ENCODE data around the gene SIGLEC5. TPM values are rescaled to one million over a fixed set of nuclear protein-coding genes. Genes with fewer than 3 reads are reported as not detected.
"Not testable (repeated sequence)": the region's sequence is repeated elsewhere in the genome, so short reads cannot be mapped to it uniquely, and the experiment has no call there.

Gene SIGLEC5
- total RNA-seq, 5 donors from 2014 or later (not counting 1 experiment from before 2014, with no cell fraction given) = 0.16 to 0.26 TPM; not detected in 3

GRCh38 chr19:51647318-51647717, 17.1 kb upstream of the SIGLEC5 start:
- Histone ChIP-seq H3K4me3 (ENCODE audit: control insufficient read depth in 1 of 2, extremely low read depth in 1 of 2, low read length in 1 of 2) (no peak overlapping the region), H3K4me1 (ENCODE audit: control insufficient read depth in 1 of 2, extremely low read depth in 1 of 2, insufficient read depth in 2 of 2, low read length in 2 of 2) (no peaks in the 10 kb centered on the region), H3K9me3 (no peaks in the 10 kb centered on the region), H3K27ac (ENCODE audit: low read length) (no peak overlapping the region), H3K27me3 (replicated peaks in 1 of 2; ENCODE audit: control insufficient read depth in 2 of 2, extremely low read depth in 1 of 2, insufficient read depth in 2 of 2, low read length in 1 of 2) (peaks cover 0 to 28% of the 10 kb centered on the region in 2 experiments), H3K36me3 (ENCODE audit: control insufficient read depth in 2 of 2, extremely low read depth in 1 of 2, insufficient read depth in 1 of 2, low read length in 1 of 2) (no peaks in the 10 kb centered on the region)
- DNase-seq (no peak), ATAC-seq (replicated peaks in 1 of 4) (no peak)
- WGBS (ENCODE audit: insufficient coverage) = 89% methylated on average over 4 of the region's 6 CpGs
- Mint-ChIP-seq H3K27ac (no peak overlapping the region), H3K4me3 (no peak overlapping the region), H3K4me1 (peaks cover 0 to 8% (median 0%) of the 10 kb centered on the region in 3 donors), H3K36me3 (no peaks in the 10 kb centered on the region), H3K9me3 (no peaks in the 10 kb centered on the region), H3K27me3 (peaks cover 30 to 46% of the 10 kb centered on the region in 2 donors)
- ChIA-PET CTCF (no interaction called here), POLR2A (no interaction called here)

GRCh38 chr19:51646730-51647129, 16.5 kb upstream of the SIGLEC5 start, which contains the start of gene SIGLEC14:
Gene SIGLEC14 (minus strand): TSS chr19:51646825. CDS start chr19:51646759, 66 bp downstream.
- H3K4me3 ChIP-seq (ENCODE audit: control insufficient read depth in 1 of 2, extremely low read depth in 1 of 2, low read length in 1 of 2); H3K36me3 Mint-ChIP-seq; H3K36me3 ChIP-seq (ENCODE audit: control insufficient read depth in 2 of 2, extremely low read depth in 1 of 2, insufficient read depth in 1 of 2, low read length in 1 of 2); CTCF ChIA-PET; H3K27ac ChIP-seq (ENCODE audit: low read length); H3K4me1 Mint-ChIP-seq; H3K9me3 Mint-ChIP-seq; POLR2A ChIA-PET; DNase-seq; H3K4me3 Mint-ChIP-seq; H3K9me3 ChIP-seq; H3K4me1 ChIP-seq (ENCODE audit: control insufficient read depth in 1 of 2, extremely low read depth in 1 of 2, insufficient read depth in 2 of 2, low read length in 2 of 2); ATAC-seq (replicated peaks in 1 of 4); H3K27ac Mint-ChIP-seq: not testable (repeated sequence)
- WGBS (ENCODE audit: insufficient coverage) = 6% methylated on average over 2 of the region's 10 CpGs
- H3K27me3 ChIP-seq (replicated peaks in 1 of 2; ENCODE audit: control insufficient read depth in 2 of 2, extremely low read depth in 1 of 2, insufficient read depth in 2 of 2, low read length in 1 of 2) = peaks cover 0 to 28% of the 10 kb centered on the region in 2 experiments
- H3K27me3 Mint-ChIP-seq = peaks cover 26 to 41% of the 10 kb centered on the region in 2 donors

GRCh38 chr19:51644636-51645271, 14.6 kb upstream of the SIGLEC5 start:
- no peaks in the 10 kb centered on the region for H3K4me1 ChIP-seq (ENCODE audit: control insufficient read depth in 1 of 2, extremely low read depth in 1 of 2, insufficient read depth in 2 of 2, low read length in 2 of 2)
- no peak for DNase-seq
- Mint-ChIP-seq H3K9me3 (no peaks in the 10 kb centered on the region), H3K36me3 (no peaks in the 10 kb centered on the region), H3K27me3 (peaks cover 16 to 42% of the 10 kb centered on the region in 2 donors), H3K4me3 (no peak overlapping the region), H3K27ac (no peak overlapping the region), H3K4me1 (peaks cover 0 to 8% (median 0%) of the 10 kb centered on the region in 3 donors)
- ATAC-seq (replicated peaks in 1 of 4) = no peak
- H3K36me3 ChIP-seq (ENCODE audit: control insufficient read depth in 2 of 2, extremely low read depth in 1 of 2, insufficient read depth in 1 of 2, low read length in 1 of 2) = no peaks in the 10 kb centered on the region
- peaks cover 0 to 28% of the 10 kb centered on the region in 2 experiments for H3K27me3 ChIP-seq (replicated peaks in 1 of 2; ENCODE audit: control insufficient read depth in 2 of 2, extremely low read depth in 1 of 2, insufficient read depth in 2 of 2, low read length in 1 of 2)
- no peak overlapping the region for H3K27ac ChIP-seq (ENCODE audit: low read length)
- WGBS (ENCODE audit: insufficient coverage) = 53% methylated on average over 10 of the region's 11 CpGs
- no peak overlapping the region for H3K4me3 ChIP-seq (ENCODE audit: control insufficient read depth in 1 of 2, extremely low read depth in 1 of 2, low read length in 1 of 2)
- ChIA-PET POLR2A (no interaction called here), CTCF (no interaction called here)
- no peaks in the 10 kb centered on the region for H3K9me3 ChIP-seq

GRCh38 chr19:51641648-51642047, 11.4 kb upstream of the SIGLEC5 start:
- Mint-ChIP-seq H3K4me1 (peaks cover 0 to 8% (median 0%) of the 10 kb centered on the region in 3 donors), H3K27ac (no peak overlapping the region), H3K27me3 (peaks cover 0 to 57% of the 10 kb centered on the region in 2 donors), H3K36me3 (no peaks in the 10 kb centered on the region), H3K4me3 (no peak overlapping the region), H3K9me3 (no peaks in the 10 kb centered on the region)
- Histone ChIP-seq H3K4me1 (ENCODE audit: control insufficient read depth in 1 of 2, extremely low read depth in 1 of 2, insufficient read depth in 2 of 2, low read length in 2 of 2) (no peaks in the 10 kb centered on the region), H3K36me3 (ENCODE audit: control insufficient read depth in 2 of 2, extremely low read depth in 1 of 2, insufficient read depth in 1 of 2, low read length in 1 of 2) (no peaks in the 10 kb centered on the region), H3K27ac (ENCODE audit: low read length) (no peak overlapping the region), H3K9me3 (no peaks in the 10 kb centered on the region), H3K4me3 (ENCODE audit: control insufficient read depth in 1 of 2, extremely low read depth in 1 of 2, low read length in 1 of 2) (no peak overlapping the region), H3K27me3 (replicated peaks in 1 of 2; ENCODE audit: control insufficient read depth in 2 of 2, extremely low read depth in 1 of 2, insufficient read depth in 2 of 2, low read length in 1 of 2) (peaks cover 0 to 20% of the 10 kb centered on the region in 2 experiments)
- POLR2A ChIA-PET = no interaction called here
- ATAC-seq (replicated peaks in 1 of 4) = no peak
- DNase-seq = no peak
- CTCF ChIA-PET = no interaction called here

- Histone ChIP-seq H3K9me3 (no peaks in the 10 kb centered on the region), H3K4me3 (ENCODE audit: control insufficient read depth in 1 of 2, extremely low read depth in 1 of 2, low read length in 1 of 2) (no peak overlapping the region), H3K36me3 (ENCODE audit: control insufficient read depth in 2 of 2, extremely low read depth in 1 of 2, insufficient read depth in 1 of 2, low read length in 1 of 2) (no peaks in the 10 kb centered on the region), H3K27ac (ENCODE audit: low read length) (no peak overlapping the region), H3K27me3 (replicated peaks in 1 of 2; ENCODE audit: control insufficient read depth in 2 of 2, extremely low read depth in 1 of 2, insufficient read depth in 2 of 2, low read length in 1 of 2) (peaks cover 0 to 20% of the 10 kb centered on the region in 2 experiments), H3K4me1 (ENCODE audit: control insufficient read depth in 1 of 2, extremely low read depth in 1 of 2, insufficient read depth in 2 of 2, low read length in 2 of 2) (no peaks in the 10 kb centered on the region)
- 100% methylated on average over 2 of the region's 3 CpGs for WGBS (ENCODE audit: insufficient coverage)
- ATAC-seq (replicated peaks in 1 of 4) (no peak), DNase-seq (no peak)
- Mint-ChIP-seq H3K4me1 (peaks cover 0 to 8% (median 0%) of the 10 kb centered on the region in 3 donors), H3K27ac (no peak overlapping the region), H3K36me3 (no peaks in the 10 kb centered on the region), H3K27me3 (peaks cover 0 to 59% of the 10 kb centered on the region in 2 donors), H3K4me3 (no peak overlapping the region), H3K9me3 (no peaks in the 10 kb centered on the region)
- ChIA-PET POLR2A (no interaction called here), CTCF (no interaction called here)
Measured at GRCh38 chr19:51640386-51640785, 10.2 kb upstream of the SIGLEC5 start.

GRCh38 chr19:51639916-51640315, 9.7 kb upstream of the SIGLEC5 start:
- CTCF ChIA-PET = no interaction called here
- Histone ChIP-seq H3K27me3 (replicated peaks in 1 of 2; ENCODE audit: control insufficient read depth in 2 of 2, extremely low read depth in 1 of 2, insufficient read depth in 2 of 2, low read length in 1 of 2) (peaks cover 0 to 20% of the 10 kb centered on the region in 2 experiments), H3K27ac (ENCODE audit: low read length) (no peak overlapping the region), H3K4me1 (ENCODE audit: control insufficient read depth in 1 of 2, extremely low read depth in 1 of 2, insufficient read depth in 2 of 2, low read length in 2 of 2) (no peaks in the 10 kb centered on the region), H3K36me3 (ENCODE audit: control insufficient read depth in 2 of 2, extremely low read depth in 1 of 2, insufficient read depth in 1 of 2, low read length in 1 of 2) (no peaks in the 10 kb centered on the region), H3K9me3 (no peaks in the 10 kb centered on the region), H3K4me3 (ENCODE audit: control insufficient read depth in 1 of 2, extremely low read depth in 1 of 2, low read length in 1 of 2) (no peak overlapping the region)
- Mint-ChIP-seq H3K9me3 (no peaks in the 10 kb centered on the region), H3K36me3 (no peaks in the 10 kb centered on the region), H3K4me3 (no peak overlapping the region), H3K4me1 (peaks cover 0 to 8% (median 0%) of the 10 kb centered on the region in 3 donors), H3K27ac (no peak overlapping the region), H3K27me3 (peaks cover 0 to 54% of the 10 kb centered on the region in 2 donors)
- no CpG with 5 or more reads among the region's 4 CpGs for WGBS (ENCODE audit: insufficient coverage)
- ATAC-seq (replicated peaks in 1 of 4) = no peak
- POLR2A ChIA-PET = no interaction called here
- DNase-seq = no peak

All from T-cell (primary cell).